GM21825 (cell line): ENCODE data around the gene PRKCQ.
"Not testable (repeated sequence)": the region's sequence is repeated elsewhere in the genome, so short reads cannot be mapped to it uniquely, and the experiment has no call there.

Experiments used
- ATAC-seq: cut with Tn5 transposase; IDR thresholded peaks from one replicate; pipeline ENCODE4 v1.9.1; 2021; ENCODE audit warnings: mild to moderate bottlenecking, moderate library complexity; ENCODE audit not compliant: unreplicated experiment

Gene PRKCQ

GRCh38 chr10:6595499-6595898, 15.4 kb upstream of the PRKCQ start:
- ATAC-seq: no peak

GRCh38 chr10:6593241-6593671, 13.2 kb upstream of the PRKCQ start:
- ATAC-seq: no peak

GRCh38 chr10:6592080-6592479, 12.0 kb upstream of the PRKCQ start:
- no peak for ATAC-seq

DNA sequence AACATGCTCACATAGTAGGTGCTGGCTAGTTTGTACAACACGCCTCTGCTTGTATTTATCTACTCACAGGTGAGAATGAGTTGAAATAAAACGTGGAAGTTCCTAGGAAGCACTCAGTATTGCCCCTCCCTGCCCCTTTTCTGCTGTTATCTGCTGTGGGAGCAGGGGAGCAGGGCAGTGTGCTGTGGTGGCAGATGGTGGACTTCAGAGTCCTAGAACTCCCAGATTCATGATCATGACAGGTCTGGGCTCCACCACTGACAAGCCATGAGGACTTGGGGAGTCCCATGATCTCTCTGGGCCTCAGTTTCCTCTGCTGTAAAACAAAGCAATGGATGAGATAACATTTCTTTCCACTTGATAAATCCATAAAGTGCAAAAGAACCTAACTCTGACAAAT, 11.6 kb upstream of the PRKCQ start:
- ATAC-seq: no peak

DNA sequence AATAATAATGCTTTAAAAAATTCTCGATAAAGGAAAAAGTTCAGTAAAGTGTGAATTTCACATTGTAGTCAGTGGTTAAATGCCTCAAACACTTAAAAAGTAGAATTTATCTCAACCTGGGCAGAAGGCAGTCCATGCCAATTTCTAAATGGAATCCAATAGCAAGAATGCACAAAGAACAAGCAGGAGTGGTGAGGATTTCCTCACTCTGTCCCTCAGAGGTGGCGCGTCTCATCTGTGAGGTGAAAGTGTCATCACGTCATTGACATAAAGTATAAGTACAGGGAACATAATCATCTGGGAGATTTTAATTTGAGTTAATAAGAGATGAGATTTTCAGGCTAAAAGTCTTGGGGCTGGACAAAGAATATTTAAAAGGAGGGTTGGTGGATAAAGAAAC, 10.0 kb upstream of the PRKCQ start:
- ATAC-seq: no peak

GRCh38 chr10:6589287-6590094, 9.4 kb upstream of the PRKCQ start:
- no peak for ATAC-seq

DNA sequence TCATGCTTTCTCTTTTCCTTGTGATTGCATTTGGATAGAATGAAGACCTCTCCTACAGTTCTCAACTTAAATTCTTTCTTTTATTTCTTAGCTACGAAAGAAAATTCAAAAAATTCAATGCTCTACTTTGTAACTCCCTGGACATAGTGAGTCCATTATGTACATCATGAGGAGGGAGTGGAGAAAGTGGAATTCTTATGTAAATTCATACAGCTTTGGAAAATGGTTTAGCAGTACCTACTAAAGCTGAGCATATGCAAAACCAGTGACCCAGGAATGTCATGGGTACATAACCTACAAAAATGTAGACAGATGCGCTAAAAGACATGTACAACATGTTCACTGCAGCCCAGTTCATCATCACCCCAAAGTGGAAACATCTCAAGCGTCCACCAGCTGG, 8.8 kb upstream of the PRKCQ start:
- ATAC-seq: no peak

DNA sequence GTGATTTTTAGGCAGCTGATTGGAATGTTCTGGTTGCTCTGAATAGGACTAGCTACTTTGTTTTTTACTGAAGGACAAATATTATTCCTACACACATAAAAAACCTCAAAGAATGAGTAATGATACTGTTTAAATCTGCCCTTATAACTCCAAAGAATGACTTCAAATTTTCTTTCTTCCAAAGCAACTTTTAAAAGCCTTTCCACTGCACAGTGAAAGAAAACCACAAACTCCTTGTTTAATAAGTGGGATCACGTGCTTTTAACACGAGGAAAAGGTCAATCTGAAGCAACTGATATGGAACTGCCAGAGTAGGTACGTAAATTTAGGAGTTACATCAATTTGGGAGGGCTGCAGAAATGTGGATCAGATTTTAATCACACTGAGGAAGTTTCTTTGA, 8.0 kb upstream of the PRKCQ start:
- ATAC-seq: no peak

DNA sequence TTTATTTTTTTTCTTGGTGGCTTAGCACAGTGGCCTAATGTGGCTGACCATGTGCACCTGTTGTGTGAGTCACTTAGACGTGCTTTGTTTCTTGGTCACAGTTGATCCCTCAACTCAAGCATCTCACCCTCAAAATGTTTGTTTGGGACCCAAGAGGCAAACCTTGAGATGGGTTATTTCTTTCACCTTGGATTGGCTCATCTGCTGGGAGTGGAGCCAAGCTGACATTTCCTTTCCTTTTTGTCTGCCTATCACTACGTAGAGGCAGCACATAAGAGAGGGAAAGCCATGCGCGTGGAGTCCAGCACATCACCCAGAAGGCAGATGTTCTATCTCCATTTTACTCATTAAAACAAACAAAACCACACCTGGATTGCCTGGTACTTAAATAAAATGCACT, 6.4 kb upstream of the PRKCQ start:
- no peak for ATAC-seq

DNA sequence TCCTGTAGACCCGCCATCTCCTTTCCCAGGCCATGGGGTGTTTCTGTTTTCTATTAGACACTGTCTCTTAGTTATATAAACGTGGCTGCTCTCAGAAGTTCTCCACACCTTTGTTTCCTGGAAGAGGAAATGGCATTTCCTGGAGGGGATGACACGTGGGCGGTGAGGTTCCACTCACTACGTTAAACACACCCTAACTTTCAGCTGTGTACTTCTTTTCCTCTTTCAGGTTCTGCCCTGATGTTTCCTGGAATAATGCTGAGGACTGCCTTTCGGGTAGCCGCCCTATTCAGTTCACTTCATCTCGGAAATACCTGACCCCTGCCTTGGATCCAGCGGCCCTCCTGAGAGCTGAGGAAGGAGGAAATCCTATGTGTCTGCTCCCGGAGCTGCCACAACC, 3.4 kb upstream of the PRKCQ start:
- no peak for ATAC-seq

- ATAC-seq: not testable (repeated sequence)
Observed at GRCh38 chr10:6582913-6583312, 2.8 kb upstream of the PRKCQ start.

- no peak for ATAC-seq
Observed at GRCh38 chr10:6582298-6582697, 2.2 kb upstream of the PRKCQ start.

GRCh38 chr10:6581778-6582228, 1.7 kb upstream of the PRKCQ start:
- no peak for ATAC-seq

DNA sequence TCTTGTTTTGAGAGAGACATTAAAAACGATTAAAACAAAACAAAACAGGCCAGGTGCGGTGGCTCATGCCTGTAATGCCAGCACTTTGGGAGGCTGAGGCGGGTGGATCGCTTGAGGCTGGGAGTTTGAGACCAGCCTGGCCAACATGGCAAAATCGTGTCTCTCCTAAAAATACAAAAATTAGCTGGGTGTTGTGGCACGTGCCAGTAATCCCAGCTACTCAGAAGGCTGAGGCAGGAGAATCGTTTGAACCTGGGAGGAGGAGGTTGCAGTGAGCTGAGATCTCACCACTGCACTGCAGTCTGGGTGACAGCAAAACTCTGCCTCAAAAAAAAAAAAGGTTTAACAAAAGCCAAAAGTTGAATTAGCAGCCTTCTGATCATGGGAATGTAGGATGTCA, 1.1 kb upstream of the PRKCQ start:
- ATAC-seq: not testable (repeated sequence)

- peak; percentile 90 for ATAC-seq
Observed at GRCh38 chr10:6580279-6581029, 378 bp upstream of the PRKCQ start.

GRCh38 chr10:6579183-6579903, 733 bp downstream of the PRKCQ start:
- no peak for ATAC-seq

DNA sequence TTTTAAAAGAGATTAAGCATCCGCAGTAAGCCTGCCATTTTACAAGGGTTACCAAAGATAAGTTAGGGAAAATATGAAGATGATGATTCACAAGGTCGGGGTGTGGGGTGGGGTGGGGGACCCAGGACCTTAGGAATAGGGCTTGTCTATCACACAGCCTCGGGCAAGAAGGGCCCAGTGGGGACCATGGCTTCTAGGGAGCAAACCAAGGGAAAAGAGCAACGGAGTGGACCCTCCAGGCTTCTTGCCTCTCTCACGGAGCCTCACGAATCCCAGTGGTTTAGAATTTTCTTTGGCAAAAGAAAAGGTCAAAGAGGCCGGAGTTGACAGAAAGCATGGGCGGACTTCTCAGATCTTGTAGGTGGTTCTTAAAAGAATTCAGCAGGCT, 1.3 kb downstream of the PRKCQ start:
- no peak for ATAC-seq

DNA sequence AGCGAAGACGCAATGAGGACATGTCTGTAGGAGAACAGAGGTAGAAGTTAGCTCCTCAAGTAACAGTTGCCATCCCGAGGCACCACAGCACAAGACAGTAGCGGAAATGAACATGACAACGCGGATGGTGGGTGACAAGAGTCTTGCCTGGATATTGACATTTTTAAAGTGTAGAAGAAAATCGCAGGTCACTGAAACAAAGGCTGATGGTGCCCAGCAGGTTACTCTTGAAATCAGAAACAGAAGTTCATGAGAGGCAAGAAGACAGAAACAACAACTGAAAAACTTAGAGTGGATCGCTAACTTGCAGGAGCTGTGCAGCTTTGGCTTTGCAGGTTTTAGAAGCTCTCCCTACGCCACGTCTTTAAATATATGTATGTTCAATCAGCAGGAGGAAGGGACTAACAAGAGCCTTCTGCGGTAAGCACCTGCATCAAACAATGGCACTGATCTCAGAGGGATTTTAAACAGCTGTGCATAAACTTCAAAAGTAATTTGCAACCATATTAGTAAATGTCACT, 1.8 kb downstream of the PRKCQ start:
- no peak for ATAC-seq

GRCh38 chr10:6576326-6576725, 3.8 kb downstream of the PRKCQ start:
- ATAC-seq: no peak

DNA sequence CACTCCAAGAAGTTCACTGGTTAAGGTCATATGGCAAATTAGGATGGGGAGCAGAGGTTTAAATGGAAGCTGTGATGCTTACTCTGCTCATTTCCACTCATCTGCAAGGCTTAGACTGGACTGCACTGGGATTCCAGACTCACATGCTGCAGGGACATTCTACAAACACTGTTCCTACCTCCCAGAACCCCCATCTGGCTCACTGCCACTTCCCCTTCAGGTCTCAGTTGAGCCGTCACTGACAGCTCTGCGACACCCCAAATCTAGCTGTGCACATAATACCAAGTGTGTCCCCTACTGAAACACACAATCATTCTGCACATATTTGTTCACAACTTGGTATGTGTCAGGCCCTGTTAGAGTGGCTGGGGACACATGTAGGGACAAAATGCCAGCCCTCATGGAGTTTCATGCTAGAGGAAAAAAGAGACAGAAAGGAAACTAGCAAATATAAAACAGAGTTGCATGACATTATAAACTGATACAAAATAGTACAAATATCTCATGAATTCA, 5.4 kb downstream of the PRKCQ start:
- no peak for ATAC-seq

DNA sequence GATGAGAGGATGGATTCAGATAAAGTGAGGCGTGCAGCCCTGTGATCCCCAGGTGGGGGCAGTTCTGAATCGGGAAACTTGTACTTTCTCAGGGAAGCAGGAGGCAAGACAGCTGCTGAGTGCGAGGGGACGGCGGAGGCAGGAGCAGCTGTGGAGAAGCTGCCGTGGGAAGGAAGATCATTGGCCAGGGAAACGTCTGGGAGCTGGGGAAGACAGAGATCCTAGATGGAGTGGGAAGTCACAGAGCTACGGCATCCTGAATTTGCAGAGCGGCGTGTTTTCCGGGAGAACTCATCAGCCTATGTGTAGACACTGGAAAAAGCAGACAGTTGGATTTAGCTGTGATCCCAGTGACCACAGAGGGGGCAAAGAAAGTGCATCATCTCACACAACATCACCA, 9.2 kb downstream of the PRKCQ start:
- no peak for ATAC-seq
